Endothelial cell (in vitro differentiated cells): ENCODE data around the gene CUX1. TPM values are rescaled to one million over a fixed set of nuclear protein-coding genes. Genes with fewer than 3 reads are reported as not detected.

Experiments used
- DNase-seq: peaks from one replicate; pipeline ENCODE4 v3.0.0; 2021; ENCODE audit warnings: low spot score
- H3K27ac Mint-ChIP-seq: one replicate; pipeline ENCODE4 v1.8.0; 2021; ENCODE audit warnings: mixed read lengths, inconsistent platforms; ENCODE audit not compliant: unreplicated experiment
- H3K27me3 Mint-ChIP-seq: one replicate; pipeline ENCODE4 v1.8.0; 2021; ENCODE audit warnings: mild to moderate bottlenecking, moderate library complexity, mixed read lengths, inconsistent platforms; ENCODE audit not compliant: unreplicated experiment
- H3K36me3 Mint-ChIP-seq: one replicate; pipeline ENCODE4 v1.8.0; 2021; ENCODE audit warnings: mild to moderate bottlenecking, low read depth, mixed read lengths, inconsistent platforms; ENCODE audit not compliant: unreplicated experiment
- H3K4me1 Mint-ChIP-seq: one replicate; pipeline ENCODE4 v1.8.0; 2021; ENCODE audit warnings: mild to moderate bottlenecking, mixed read lengths, inconsistent platforms; ENCODE audit not compliant: unreplicated experiment
- H3K4me3 Mint-ChIP-seq: one replicate; pipeline ENCODE4 v1.8.0; 2021; ENCODE audit warnings: mild to moderate bottlenecking, mixed read lengths, inconsistent platforms; ENCODE audit not compliant: unreplicated experiment
- H3K9me3 Mint-ChIP-seq: one replicate; pipeline ENCODE4 v1.8.0; 2021; ENCODE audit warnings: mixed read lengths, inconsistent platforms; ENCODE audit not compliant: unreplicated experiment
- CTCF ChIP-seq: fragments of 200-600 bp; sonication (generic); IDR thresholded peaks from one replicate; pipeline ENCODE4 v1.5.0; 2021; ENCODE audit warnings: antibody characterized with exemption; ENCODE audit not compliant: unreplicated experiment
- total RNA-seq: library from RNA; stranded (reverse); fragmentation: NEBNext Ultra II Directional; extraction: Animal tissue kit (Norgen Biotek cat#: 25700); gene quantifications from one replicate; pipeline ENCODE4 v1.2.1, GENCODE V29; 2021; ENCODE audit not compliant: unreplicated experiment

CUX1 gene
- total RNA-seq, 1 donor from 2014 or later: 43.7 TPM

- no peak for DNase-seq
- no peaks in the 10 kb centered on the region for H3K9me3 Mint-ChIP-seq
- no peak overlapping the region for H3K27ac Mint-ChIP-seq
- peaks cover 10% of the 10 kb centered on the region for H3K4me1 Mint-ChIP-seq
- TF ChIP-seq CTCF: no peak
- H3K4me3 Mint-ChIP-seq: no peak overlapping the region
- H3K27me3 Mint-ChIP-seq: peaks cover 8% of the 10 kb centered on the region
- H3K36me3 Mint-ChIP-seq: peaks cover 12% of the 10 kb centered on the region
These were observed 373.4 kb downstream of the CUX1 start for GRCh38 chr7:102190776-102191350.

- H3K9me3 Mint-ChIP-seq: no peaks in the 10 kb centered on the region
- no peak overlapping the region for H3K4me3 Mint-ChIP-seq
- peaks cover 6% of the 10 kb centered on the region for H3K27me3 Mint-ChIP-seq
- no peak for DNase-seq
- H3K4me1 Mint-ChIP-seq: peaks cover 10% of the 10 kb centered on the region
- peak overlapping the region; percentile 16 for H3K27ac Mint-ChIP-seq
- TF ChIP-seq CTCF: no peak
- peaks cover 10% of the 10 kb centered on the region for H3K36me3 Mint-ChIP-seq
These were observed 374.3 kb downstream of the CUX1 start for GRCh38 chr7:102191556-102192379.

GRCh38 chr7:102192790-102193189 lies 375.4 kb downstream of the CUX1 start:
- Mint-ChIP-seq H3K9me3 (no peaks in the 10 kb centered on the region), H3K36me3 (peaks cover 19% of the 10 kb centered on the region), H3K4me3 (peak overlapping the region; percentile 17), H3K27ac (no peak overlapping the region), H3K4me1 (peaks cover 10% of the 10 kb centered on the region), H3K27me3 (peaks cover 6% of the 10 kb centered on the region)
- DNase-seq: no peak
- no peak for TF ChIP-seq CTCF

- DNase-seq: no peak
- H3K27me3 Mint-ChIP-seq: peaks cover 6% of the 10 kb centered on the region
- H3K27ac Mint-ChIP-seq: no peak overlapping the region
- no peaks in the 10 kb centered on the region for H3K9me3 Mint-ChIP-seq
- H3K36me3 Mint-ChIP-seq: peaks cover 19% of the 10 kb centered on the region
- H3K4me1 Mint-ChIP-seq: peaks cover 14% of the 10 kb centered on the region
- no peak for TF ChIP-seq CTCF
- H3K4me3 Mint-ChIP-seq: no peak overlapping the region
These were observed 376.4 kb downstream of the CUX1 start for GRCh38 chr7:102193806-102194205.

GRCh38 chr7:102195361-102195760 lies 377.9 kb downstream of the CUX1 start:
- H3K27me3 Mint-ChIP-seq: peaks cover 6% of the 10 kb centered on the region
- peaks cover 14% of the 10 kb centered on the region for H3K4me1 Mint-ChIP-seq
- DNase-seq: no peak
- H3K36me3 Mint-ChIP-seq: peaks cover 19% of the 10 kb centered on the region
- H3K4me3 Mint-ChIP-seq: no peak overlapping the region
- no peak for TF ChIP-seq CTCF
- no peaks in the 10 kb centered on the region for H3K9me3 Mint-ChIP-seq
- H3K27ac Mint-ChIP-seq: no peak overlapping the region
